Panc1 (cell line): ENCODE measurements around the gene APOC3. TPM values are rescaled to one million over a fixed set of nuclear protein-coding genes. Genes with fewer than 3 reads are reported as not detected.

Experiments used
- ATAC-seq: fragments of 200-7000 bp; cut with Tn5 transposase; 2 replicates; pipeline ENCODE4 v1.9.1; 2020; ENCODE audit warnings: mild to moderate bottlenecking, moderate library complexity
- BruUV-seq: library from RNA; stranded (reverse); fragments of 400-500 nt; replicated peaks from 2 replicates; lab custom pipeline; 2021; lab: Mats Ljungman, UMichigan
- CTCF ChIA-PET: fragments of 300-600 bp; sonication (Branson Sonifier 250); formaldehyde crosslinking; loops from one replicate; lab custom pipeline; 2022; ENCODE audit warnings: antibody characterized with exemption; lab: Charles Lee
- POLR2A ChIA-PET: fragments of 300-600 bp; sonication (Branson Sonifier 250); formaldehyde crosslinking; loops from one replicate; lab custom pipeline; 2022; ENCODE audit warnings: antibody characterized with exemption; lab: Charles Lee
- DNase-seq: peaks from one replicate; pipeline ENCODE4 v3.0.0-alpha.2; 2010; ENCODE audit warnings: low read depth, low spot score
- H3K27ac ChIP-seq: 2 replicates; pipeline ENCODE4 v1.5.1; 2011; ENCODE audit warnings: mild to moderate bottlenecking, low read length, inconsistent platforms
- H3K27me3 ChIP-seq: fragments of 200-500 bp; sonication (Bioruptor generic); 2 replicates; pipeline ENCODE4 v1.6.0; 2014; ENCODE audit warnings: low read length, inconsistent platforms; ENCODE audit not compliant: control insufficient read depth, insufficient read depth
- H3K36me3 ChIP-seq: fragments of 200-500 bp; sonication (Bioruptor generic); 2 replicates; pipeline ENCODE4 v1.5.1; 2014; ENCODE audit warnings: inconsistent platforms, mild to moderate bottlenecking, low read length, moderate library complexity; ENCODE audit not compliant: control insufficient read depth, insufficient read depth
- H3K4me1 ChIP-seq: 2 replicates; pipeline ENCODE4 v1.5.1; 2011; ENCODE audit warnings: inconsistent platforms, mild to moderate bottlenecking, low read length, moderate library complexity; ENCODE audit not compliant: control insufficient read depth, insufficient read depth
- H3K4me3 ChIP-seq, 2 experiments: 2 replicates each; pipeline ENCODE4 v1.5.1; 2011 to 2012; ENCODE audit warnings: low read depth in 2 of 2, low read length in 2 of 2, mild to moderate bottlenecking in 2 of 2, inconsistent platforms in 1 of 2, moderate library complexity in 1 of 2
- H3K9me3 ChIP-seq: fragments of 200-500 bp; sonication (Bioruptor generic); 2 replicates; pipeline ENCODE4 v1.5.1; 2014; ENCODE audit warnings: low read depth, mild to moderate bottlenecking, inconsistent platforms, low read length, moderate library complexity; ENCODE audit not compliant: control insufficient read depth, insufficient read depth
- CTCF ChIP-seq: fragments of 450-650 bp; IDR thresholded peaks from 2 replicates; pipeline ENCODE4 v1.5.1; 2017; ENCODE audit warnings: mild to moderate bottlenecking
- POLR2AphosphoS5 ChIP-seq: IDR thresholded peaks from 2 replicates; pipeline ENCODE4 v1.6.1; 2012; ENCODE audit warnings: mild to moderate bottlenecking, low read depth, low read length, moderate library complexity
- REST ChIP-seq, 2 experiments: IDR thresholded peaks; 2 replicates each; pipeline ENCODE4 v1.6.1; 2011 to 2012; ENCODE audit warnings: low read depth in 2 of 2, control low read depth in 1 of 2, low read length in 1 of 2, mild to moderate bottlenecking in 1 of 2, moderate library complexity in 1 of 2; ENCODE audit not compliant: insufficient read depth in 1 of 2
- SIN3A ChIP-seq: IDR thresholded peaks from 2 replicates; pipeline ENCODE4 v1.6.1; 2012; ENCODE audit warnings: low read depth, mild to moderate bottlenecking, low read length, moderate library complexity, borderline replicate concordance; ENCODE audit not compliant: insufficient read depth
- TCF7L2 ChIP-seq: IDR thresholded peaks from 2 replicates; pipeline ENCODE4 v1.6.1; 2011; ENCODE audit warnings: mild to moderate bottlenecking, low read depth, low read length, inconsistent platforms
- in situ Hi-C: cut with HindIII; loops from 2 replicates; pipeline ENCODE4 v1.10.0; 2016; ENCODE audit warnings: low sequenced_read_pairs, low pct_unique_long_range_greater_than_20kb
- intact Hi-C: fragments of 100-400 bp; cut with micrococcal nuclease; formaldehyde crosslinking; loops from one replicate; pipeline ENCODE4 v1.10.0; 2022; ENCODE audit not compliant: unreplicated experiment
- total RNA-seq: library from RNA; stranded (reverse); gene quantifications from one replicate; pipeline ENCODE4 v1.2.1, GENCODE V29; 2021; ENCODE audit not compliant: unreplicated experiment

Gene APOC3
- total RNA-seq, 1 experiment from 2014 or later = 1.2 TPM

GRCh38 chr11:116875194-116875593, 45.5 kb downstream of the APOC3 start:
- no peaks in the 10 kb centered on the region for H3K9me3 ChIP-seq
- in situ Hi-C loops = no loop called here
- H3K4me1 ChIP-seq = no peaks in the 10 kb centered on the region
- intact Hi-C loops = no loop called here
- H3K4me3 ChIP-seq = no peak overlapping the region
- DNase-seq (no peak), ATAC-seq (no peak)
- no peak overlapping the region for H3K27ac ChIP-seq
- no TSS peak for BruUV-seq
- no peaks in the 10 kb centered on the region for H3K36me3 ChIP-seq
- TF ChIP-seq SIN3A (no peak), POLR2AphosphoS5 (no peak), TCF7L2 (no peak)
- POLR2A ChIA-PET = interaction anchor here (0.6 kb wide), 1 partner anchor 14 kb away, joined by 3 read pairs; no protein-coding TSS in a partner anchor
- no peaks in the 10 kb centered on the region for H3K27me3 ChIP-seq
- CTCF ChIA-PET = no interaction called here

GRCh38 chr11:116876656-116877055, 46.9 kb downstream of the APOC3 start:
- intact Hi-C loops = no loop called here
- in situ Hi-C loops = no loop called here
- no peak overlapping the region for H3K27ac ChIP-seq

More at GRCh38 chr11:116876656-116877055, 46.9 kb downstream of the APOC3 start:
- no TSS peak for BruUV-seq
- CTCF ChIA-PET = no interaction called here
- Histone ChIP-seq H3K4me1 (no peaks in the 10 kb centered on the region), H3K4me3 (no peak overlapping the region), H3K9me3 (no peaks in the 10 kb centered on the region), H3K27me3 (no peaks in the 10 kb centered on the region), H3K36me3 (no peaks in the 10 kb centered on the region)
- POLR2A ChIA-PET = no interaction called here
- DNase-seq (no peak), ATAC-seq (no peak)
- TF ChIP-seq REST (IDR thresholded peaks at IDR 0.05; ENCODE audit: insufficient read depth in 1 of 2, low read depth in 2 of 2, low read length in 1 of 2) (no peak), SIN3A (no peak), POLR2AphosphoS5 (no peak), CTCF (no peak), TCF7L2 (no peak)
